HepG2 (cell line): Measurements from ENCODE around the gene WDR37.

Source experiments
- SALL1 ChIP-seq: sonication (generic); formaldehyde crosslinking; IDR thresholded peaks from 2 replicates; pipeline ENCODE4 v1.8.0; 2022; ENCODE audit warnings: mild to moderate bottlenecking, missing genetic modification reagents
- ZFYVE20 ChIP-seq: sonication (generic); formaldehyde crosslinking; IDR thresholded peaks from 2 replicates; pipeline ENCODE4 v1.8.0; 2023; ENCODE audit warnings: low read depth, mild to moderate bottlenecking, moderate library complexity, missing genetic modification reagents, borderline replicate concordance
- TF ChIP-seq, protein P1 (sequence below): sonication (generic); formaldehyde crosslinking; IDR thresholded peaks from 2 replicates; pipeline ENCODE4 v1.5.0; 2020; ENCODE audit warnings: mild to moderate bottlenecking, missing genetic modification reagents, moderate library complexity
- TF ChIP-seq, protein P2 (sequence below): sonication (generic); formaldehyde crosslinking; IDR thresholded peaks from 2 replicates; pipeline ENCODE4 v1.4.0; 2020; ENCODE audit warnings: missing genetic modification reagents, borderline replicate concordance

DNA sequence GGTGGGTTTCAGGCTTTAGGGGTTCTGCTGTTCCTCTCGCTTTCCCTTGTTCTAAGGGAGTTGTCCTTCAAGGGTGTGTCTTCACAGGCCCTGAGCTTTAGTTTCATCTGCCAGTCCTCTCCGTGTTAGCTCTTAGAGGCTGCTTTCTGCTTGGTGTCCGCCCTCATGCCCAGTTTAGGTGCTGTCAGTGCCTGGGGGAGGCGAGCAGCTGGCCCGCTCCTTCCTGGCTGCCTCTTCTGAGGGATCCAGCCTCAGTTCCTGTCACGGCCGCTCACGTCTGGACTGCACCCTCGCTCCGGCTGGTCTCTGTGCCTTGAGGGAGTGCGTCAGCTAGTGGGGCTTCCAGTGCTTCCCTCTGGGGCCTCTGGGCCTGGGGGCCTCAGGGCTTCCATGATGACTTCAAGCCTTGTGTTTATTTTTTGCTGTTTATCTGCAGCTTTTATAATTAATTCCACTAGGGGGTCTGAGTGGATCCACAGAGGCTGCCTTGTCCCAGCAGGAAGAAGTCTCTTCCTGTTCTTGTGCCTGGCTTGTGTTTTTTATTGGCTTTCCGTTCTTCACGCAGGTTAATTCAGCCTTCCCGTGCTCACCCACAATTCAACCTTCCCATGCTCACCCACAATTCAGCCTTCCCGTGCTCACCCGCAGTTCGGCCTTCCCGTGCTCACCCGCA is 33.0 kb downstream of the WDR37 start:
- TF ChIP-seq ZFYVE20 (CRISPR knock-in tag) = no peak
- TF ChIP-seq, protein P1, sequence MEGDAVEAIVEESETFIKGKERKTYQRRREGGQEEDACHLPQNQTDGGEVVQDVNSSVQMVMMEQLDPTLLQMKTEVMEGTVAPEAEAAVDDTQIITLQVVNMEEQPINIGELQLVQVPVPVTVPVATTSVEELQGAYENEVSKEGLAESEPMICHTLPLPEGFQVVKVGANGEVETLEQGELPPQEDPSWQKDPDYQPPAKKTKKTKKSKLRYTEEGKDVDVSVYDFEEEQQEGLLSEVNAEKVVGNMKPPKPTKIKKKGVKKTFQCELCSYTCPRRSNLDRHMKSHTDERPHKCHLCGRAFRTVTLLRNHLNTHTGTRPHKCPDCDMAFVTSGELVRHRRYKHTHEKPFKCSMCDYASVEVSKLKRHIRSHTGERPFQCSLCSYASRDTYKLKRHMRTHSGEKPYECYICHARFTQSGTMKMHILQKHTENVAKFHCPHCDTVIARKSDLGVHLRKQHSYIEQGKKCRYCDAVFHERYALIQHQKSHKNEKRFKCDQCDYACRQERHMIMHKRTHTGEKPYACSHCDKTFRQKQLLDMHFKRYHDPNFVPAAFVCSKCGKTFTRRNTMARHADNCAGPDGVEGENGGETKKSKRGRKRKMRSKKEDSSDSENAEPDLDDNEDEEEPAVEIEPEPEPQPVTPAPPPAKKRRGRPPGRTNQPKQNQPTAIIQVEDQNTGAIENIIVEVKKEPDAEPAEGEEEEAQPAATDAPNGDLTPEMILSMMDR (CRISPR knock-in tag) = no peak
- TF ChIP-seq, protein P2, sequence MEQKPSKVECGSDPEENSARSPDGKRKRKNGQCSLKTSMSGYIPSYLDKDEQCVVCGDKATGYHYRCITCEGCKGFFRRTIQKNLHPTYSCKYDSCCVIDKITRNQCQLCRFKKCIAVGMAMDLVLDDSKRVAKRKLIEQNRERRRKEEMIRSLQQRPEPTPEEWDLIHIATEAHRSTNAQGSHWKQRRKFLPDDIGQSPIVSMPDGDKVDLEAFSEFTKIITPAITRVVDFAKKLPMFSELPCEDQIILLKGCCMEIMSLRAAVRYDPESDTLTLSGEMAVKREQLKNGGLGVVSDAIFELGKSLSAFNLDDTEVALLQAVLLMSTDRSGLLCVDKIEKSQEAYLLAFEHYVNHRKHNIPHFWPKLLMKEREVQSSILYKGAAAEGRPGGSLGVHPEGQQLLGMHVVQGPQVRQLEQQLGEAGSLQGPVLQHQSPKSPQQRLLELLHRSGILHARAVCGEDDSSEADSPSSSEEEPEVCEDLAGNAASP (CRISPR knock-in tag) = no peak
- TF ChIP-seq SALL1 (CRISPR knock-in tag) = no peak
